ENCODE results near the gene U2AF2.

U2AF2 gene

DNA sequence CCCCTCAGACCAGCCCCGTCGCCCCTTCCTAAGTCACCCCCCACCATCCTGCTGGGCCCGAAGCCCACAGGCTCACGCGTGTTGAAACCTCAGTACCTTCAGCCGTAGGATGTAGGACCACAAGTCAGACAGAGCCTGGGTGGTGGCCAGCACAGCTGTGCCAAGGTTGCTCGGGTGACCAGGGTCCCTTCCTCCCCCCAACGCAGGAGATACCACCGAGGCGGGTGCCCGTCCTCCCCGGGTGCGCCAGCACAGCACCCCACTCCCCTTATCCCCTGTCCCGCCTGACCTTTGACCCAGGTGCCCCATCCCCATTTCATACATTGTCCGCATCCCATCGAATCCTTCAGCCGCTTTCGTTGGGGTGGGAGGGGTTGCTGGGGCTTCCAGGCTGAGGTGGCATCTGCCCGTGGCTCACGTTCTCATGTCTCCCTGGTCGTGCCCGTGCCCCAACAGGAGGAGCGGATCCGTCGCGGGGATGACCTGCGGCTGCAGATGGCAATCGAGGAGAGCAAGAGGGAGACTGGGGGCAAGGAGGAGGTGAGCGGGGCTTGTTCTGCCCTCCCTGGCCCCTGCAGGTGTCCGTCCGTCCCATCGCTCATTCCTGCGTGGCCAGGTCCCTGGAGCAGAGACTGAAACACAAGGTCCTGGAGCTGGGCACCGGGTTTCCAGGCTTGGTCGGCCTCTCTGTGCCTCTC is 34.7 kb downstream of the U2AF2 start:
- DNase-seq: no peak
- TF ChIP-seq, protein P1, sequence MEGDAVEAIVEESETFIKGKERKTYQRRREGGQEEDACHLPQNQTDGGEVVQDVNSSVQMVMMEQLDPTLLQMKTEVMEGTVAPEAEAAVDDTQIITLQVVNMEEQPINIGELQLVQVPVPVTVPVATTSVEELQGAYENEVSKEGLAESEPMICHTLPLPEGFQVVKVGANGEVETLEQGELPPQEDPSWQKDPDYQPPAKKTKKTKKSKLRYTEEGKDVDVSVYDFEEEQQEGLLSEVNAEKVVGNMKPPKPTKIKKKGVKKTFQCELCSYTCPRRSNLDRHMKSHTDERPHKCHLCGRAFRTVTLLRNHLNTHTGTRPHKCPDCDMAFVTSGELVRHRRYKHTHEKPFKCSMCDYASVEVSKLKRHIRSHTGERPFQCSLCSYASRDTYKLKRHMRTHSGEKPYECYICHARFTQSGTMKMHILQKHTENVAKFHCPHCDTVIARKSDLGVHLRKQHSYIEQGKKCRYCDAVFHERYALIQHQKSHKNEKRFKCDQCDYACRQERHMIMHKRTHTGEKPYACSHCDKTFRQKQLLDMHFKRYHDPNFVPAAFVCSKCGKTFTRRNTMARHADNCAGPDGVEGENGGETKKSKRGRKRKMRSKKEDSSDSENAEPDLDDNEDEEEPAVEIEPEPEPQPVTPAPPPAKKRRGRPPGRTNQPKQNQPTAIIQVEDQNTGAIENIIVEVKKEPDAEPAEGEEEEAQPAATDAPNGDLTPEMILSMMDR (IDR thresholded peaks at IDR 0.05; ENCODE audit: low read depth, low read length): no peak
- H3K36me3 ChIP-seq: peaks cover 63% of the 10 kb centered on the region
- no peaks in the 10 kb centered on the region for H3K27me3 ChIP-seq
- peaks cover 12% of the 10 kb centered on the region for H3K4me1 ChIP-seq
- no peaks in the 10 kb centered on the region for H3K9me3 ChIP-seq
- H3K4me3 ChIP-seq (ENCODE audit: low read depth, low read length): no peak overlapping the region

DNA sequence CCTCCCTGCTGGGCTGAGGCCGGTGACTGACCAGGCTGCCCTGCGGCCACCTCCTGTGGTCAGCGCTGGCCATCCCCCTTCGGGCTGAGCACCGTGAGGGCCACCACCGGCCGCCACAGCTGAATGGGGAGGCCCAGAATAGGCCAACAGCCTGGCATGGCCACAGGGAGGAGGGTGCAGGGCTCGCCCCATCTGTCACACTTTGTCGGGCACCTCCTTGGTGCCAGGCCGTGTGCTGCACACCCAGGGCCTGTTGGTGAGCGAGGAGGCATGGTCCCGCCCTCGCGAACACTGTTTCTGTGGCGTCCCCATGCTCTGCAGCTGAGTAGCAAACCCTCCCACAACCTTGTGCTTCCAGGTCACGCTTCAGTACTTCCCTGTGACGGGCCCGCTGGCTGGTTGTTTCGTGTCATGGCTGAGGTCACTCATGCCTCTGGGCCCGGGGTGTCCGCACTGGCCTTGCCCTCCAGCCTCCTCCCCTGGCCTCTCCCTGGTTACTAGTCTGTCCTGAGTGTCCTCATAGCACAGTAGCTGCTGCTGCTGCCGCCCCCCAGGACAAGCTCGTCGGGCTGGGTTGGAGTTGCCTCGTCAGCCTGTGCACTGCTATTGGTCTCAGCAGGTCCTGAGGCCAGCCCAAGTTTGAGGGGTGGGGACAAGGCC is 35.4 kb downstream of the U2AF2 start:
- Histone ChIP-seq H3K36me3 (peaks cover 61% of the 10 kb centered on the region), H3K4me1 (peaks cover 12% of the 10 kb centered on the region), H3K27me3 (no peaks in the 10 kb centered on the region), H3K4me3 (ENCODE audit: low read depth, low read length) (no peak overlapping the region), H3K9me3 (no peaks in the 10 kb centered on the region)
- DNase-seq: no peak
- TF ChIP-seq, protein P1 (IDR thresholded peaks at IDR 0.05; ENCODE audit: low read depth, low read length): no peak

DNA sequence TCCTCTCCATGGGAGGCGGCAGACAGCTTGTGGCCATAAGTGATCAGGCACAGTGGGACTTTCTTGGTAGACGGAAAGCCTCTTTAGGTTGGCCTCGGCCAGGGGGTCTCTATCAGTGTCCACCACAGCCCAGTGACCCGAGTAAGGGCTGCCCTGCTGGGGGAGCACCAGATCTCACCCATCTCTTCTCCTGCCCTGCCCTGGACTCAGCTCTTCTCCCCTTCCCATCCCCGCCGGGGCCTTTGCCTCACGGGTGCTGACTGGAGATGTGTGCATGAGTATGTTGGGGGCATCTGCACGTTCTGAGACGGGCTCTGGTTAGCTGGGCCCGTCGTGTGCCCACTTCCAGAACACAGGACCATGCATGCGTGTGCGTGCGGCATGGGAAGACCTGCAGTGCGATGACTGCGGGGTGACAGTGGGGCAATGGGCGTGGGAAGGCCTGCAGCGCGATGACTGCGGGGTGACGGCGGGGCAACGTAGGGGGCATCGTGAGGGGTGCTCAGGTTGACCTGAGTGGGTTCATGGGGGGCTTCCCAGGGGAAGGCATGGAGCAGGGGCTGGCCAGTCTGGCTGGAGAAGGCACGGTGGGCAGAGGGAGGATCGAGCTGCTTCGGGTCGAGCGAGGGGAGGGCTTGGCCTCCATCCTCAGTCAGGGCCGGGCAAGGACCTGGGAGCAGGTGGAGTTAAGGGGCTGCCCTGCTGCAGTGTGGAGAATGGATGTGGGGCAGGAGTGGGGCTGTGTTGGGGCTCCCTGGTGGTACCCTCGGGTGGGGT is 36.1 kb downstream of the U2AF2 start:
- Histone ChIP-seq H3K4me3 (ENCODE audit: low read depth, low read length) (no peak overlapping the region), H3K27me3 (no peaks in the 10 kb centered on the region), H3K9me3 (no peaks in the 10 kb centered on the region), H3K36me3 (peaks cover 59% of the 10 kb centered on the region), H3K4me1 (peaks cover 12% of the 10 kb centered on the region)
- no peak for DNase-seq
- TF ChIP-seq, protein P1 (IDR thresholded peaks at IDR 0.05; ENCODE audit: low read depth, low read length): no peak

DNA sequence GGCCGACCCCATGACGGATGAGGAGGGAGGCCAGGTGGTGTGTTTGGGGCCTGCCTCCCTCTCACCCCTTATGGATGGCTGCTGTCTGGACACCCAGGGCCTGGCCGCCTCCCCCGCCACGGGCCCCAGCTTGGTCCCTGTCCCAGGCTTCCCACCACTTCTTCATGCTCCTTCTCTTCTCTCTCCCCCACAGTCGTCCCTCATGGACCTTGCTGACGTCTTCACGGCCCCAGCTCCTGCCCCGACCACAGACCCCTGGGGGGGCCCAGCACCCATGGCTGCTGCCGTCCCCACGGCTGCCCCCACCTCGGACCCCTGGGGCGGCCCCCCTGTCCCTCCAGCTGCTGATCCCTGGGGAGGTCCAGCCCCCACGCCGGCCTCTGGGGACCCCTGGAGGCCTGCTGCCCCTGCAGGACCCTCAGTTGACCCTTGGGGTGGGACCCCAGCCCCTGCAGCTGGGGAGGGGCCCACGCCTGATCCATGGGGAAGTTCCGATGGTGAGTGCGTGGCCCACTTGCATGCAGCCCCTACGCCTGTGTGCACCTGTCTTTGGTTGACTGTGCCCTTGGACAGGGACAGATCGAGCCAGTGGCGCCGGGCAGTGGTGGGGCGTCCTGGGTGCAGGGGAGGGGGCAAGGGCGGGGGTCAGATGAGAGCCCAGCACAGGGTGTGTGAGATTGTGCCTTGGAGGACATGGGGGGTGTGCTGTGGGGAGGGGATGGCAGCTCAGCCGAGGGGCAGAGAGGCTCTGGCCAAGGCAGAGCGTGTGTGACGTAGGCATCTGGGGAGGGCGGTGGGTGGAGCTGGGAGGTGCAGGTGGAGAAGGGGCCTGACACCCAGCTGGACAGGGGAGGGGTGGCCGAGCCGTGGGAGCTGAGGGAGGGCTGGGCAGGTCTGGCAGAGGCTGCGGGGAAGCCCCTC is 37.0 kb downstream of the U2AF2 start:
- Histone ChIP-seq H3K4me3 (ENCODE audit: low read depth, low read length) (no peak overlapping the region), H3K27me3 (no peaks in the 10 kb centered on the region), H3K36me3 (peaks cover 61% of the 10 kb centered on the region), H3K9me3 (no peaks in the 10 kb centered on the region), H3K4me1 (peaks cover 12% of the 10 kb centered on the region)
- TF ChIP-seq, protein P1 (IDR thresholded peaks at IDR 0.05; ENCODE audit: low read depth, low read length): no peak
- DNase-seq: no peak

DNA sequence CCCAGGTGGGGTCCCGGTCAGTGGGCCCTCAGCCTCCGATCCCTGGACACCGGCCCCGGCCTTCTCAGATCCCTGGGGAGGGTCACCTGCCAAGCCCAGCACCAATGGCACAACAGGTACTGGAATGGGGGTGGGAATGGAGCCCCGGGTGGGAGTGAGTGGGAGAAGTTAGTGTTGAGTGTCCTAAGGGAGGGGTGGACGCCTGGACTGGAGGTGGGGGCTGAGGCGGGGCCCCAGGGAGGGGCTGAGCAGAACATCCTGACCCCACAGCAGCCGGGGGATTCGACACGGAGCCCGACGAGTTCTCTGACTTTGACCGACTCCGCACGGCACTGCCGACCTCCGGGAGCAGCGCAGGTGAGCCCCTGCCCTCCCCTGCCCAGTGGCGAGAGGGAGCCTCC is 37.8 kb downstream of the U2AF2 start:
- H3K4me1 ChIP-seq: peaks cover 11% of the 10 kb centered on the region
- TF ChIP-seq, protein P1 (IDR thresholded peaks at IDR 0.05; ENCODE audit: low read depth, low read length): no peak
- no peaks in the 10 kb centered on the region for H3K9me3 ChIP-seq
- DNase-seq: no peak
- H3K4me3 ChIP-seq (ENCODE audit: low read depth, low read length): no peak overlapping the region
- no peaks in the 10 kb centered on the region for H3K27me3 ChIP-seq
- H3K36me3 ChIP-seq: peaks cover 58% of the 10 kb centered on the region
